Keratinocyte (primary cell): ENCODE measurements around the gene NAXD. TPM values are rescaled to one million over a fixed set of nuclear protein-coding genes. Genes with fewer than 3 reads are reported as not detected.

Experiments
- DNase-seq: peaks from one replicate; pipeline ENCODE4 v3.0.0-alpha.2; 2011; ENCODE audit warnings: low read depth, missing footprints, low spot score
- FAIRE-seq: peaks from 2 replicates; lab custom pipeline; 2011; peaks lifted over from hg19 to GRCh38; lab: Jason Lieb, UNC
- H2AFZ ChIP-seq: 2 replicates; pipeline ENCODE4 v1.6.0; 2012; ENCODE audit warnings: low read length, control low read depth, inconsistent platforms; ENCODE audit not compliant: control insufficient read depth
- H3K27ac ChIP-seq: 2 replicates; pipeline ENCODE4 v1.5.1; 2011; ENCODE audit warnings: low read length; ENCODE audit not compliant: control insufficient read depth, insufficient read depth
- H3K27me3 ChIP-seq: 3 replicates; pipeline ENCODE4 v1.6.0; 2011; ENCODE audit warnings: low read length; ENCODE audit not compliant: control insufficient read depth, insufficient read depth; ENCODE audit errors: extremely low read depth
- H3K36me3 ChIP-seq, 2 experiments: 2 replicates in 1 of 2; 3 replicates in 1 of 2; pipeline ENCODE4 v1.5.1; 2011; ENCODE audit warnings: low read length in 2 of 2, mild to moderate bottlenecking in 1 of 2; ENCODE audit not compliant: control insufficient read depth in 2 of 2, insufficient read depth in 2 of 2; ENCODE audit errors: extremely low read depth in 1 of 2
- H3K4me1 ChIP-seq: 3 replicates; pipeline ENCODE4 v1.5.1; 2011; ENCODE audit warnings: low read length; ENCODE audit not compliant: control insufficient read depth, insufficient read depth; ENCODE audit errors: extremely low read depth
- H3K4me2 ChIP-seq: 3 replicates; pipeline ENCODE4 v1.6.0; 2011; ENCODE audit warnings: low read depth, low read length; ENCODE audit not compliant: control insufficient read depth, insufficient read depth; ENCODE audit errors: extremely low read depth
- H3K4me3 ChIP-seq, 3 experiments: fragments of 200-600 bp in 1 of 3; sonication (generic) in 1 of 3; 2 replicates in 2 of 3; 3 replicates in 1 of 3; pipeline ENCODE4 v1.5.1; 2011 to 2016; ENCODE audit warnings: low read length in 3 of 3, mild to moderate bottlenecking in 3 of 3, control low read depth in 2 of 3, inconsistent platforms in 1 of 3, low read depth in 1 of 3, mixed read lengths in 1 of 3, mixed run types in 1 of 3, moderate library complexity in 1 of 3; ENCODE audit not compliant: control insufficient read depth in 2 of 3, insufficient read depth in 2 of 3; ENCODE audit errors: extremely low read depth in 1 of 3
- H3K79me2 ChIP-seq: 2 replicates; pipeline ENCODE4 v1.6.0; 2012; ENCODE audit warnings: low read length; ENCODE audit not compliant: control insufficient read depth, insufficient read depth
- H3K9ac ChIP-seq: 3 replicates; pipeline ENCODE4 v1.6.0; 2011; ENCODE audit warnings: low read length; ENCODE audit not compliant: control insufficient read depth, insufficient read depth; ENCODE audit errors: extremely low read depth
- H3K9me1 ChIP-seq: 3 replicates; pipeline ENCODE4 v1.6.0; 2011; ENCODE audit warnings: low read length; ENCODE audit not compliant: control insufficient read depth, insufficient read depth; ENCODE audit errors: extremely low read depth
- H3K9me3 ChIP-seq: 2 replicates; pipeline ENCODE4 v1.5.1; 2012; ENCODE audit warnings: low read depth, low read length; ENCODE audit not compliant: control insufficient read depth
- H4K20me1 ChIP-seq: 3 replicates; pipeline ENCODE4 v1.6.0; 2011; ENCODE audit warnings: low read length; ENCODE audit not compliant: control insufficient read depth, insufficient read depth; ENCODE audit errors: extremely low read depth
- EZH2 ChIP-seq: IDR thresholded peaks from one replicate; pipeline ENCODE4 v1.6.1; 2012; ENCODE audit warnings: inconsistent platforms, mild to moderate bottlenecking, low read length, moderate library complexity
- dilution Hi-C: fragments of 300-500 bp; cut with MboI; formaldehyde crosslinking; loops from one replicate; pipeline ENCODE4 v1.7.0; 2020; ENCODE audit warnings: low sequenced_read_pairs; ENCODE audit not compliant: extremely low pct_ligation_motif_present
- polyA plus RNA-seq, 5 experiments: library from polyadenylated mRNA; depleted of rRNA in 3 of 5; stranded (reverse) in 3 of 5; stranded (forward) in 1 of 5; unstranded in 1 of 5; fragments of >200 nt; gene quantifications; 1 replicate in 1 of 5; 2 replicates in 3 of 5; 3 replicates in 1 of 5; pipeline versions ENCODE4 v1.2.1 to v1.2.3, GENCODE V29; 2011 to 2012; ENCODE audit warnings: missing spikeins in 2 of 5, low read depth in 1 of 5, low replicate concordance in 1 of 5
- TF ChIP-seq, protein P1 (sequence below), 3 experiments: IDR thresholded peaks in 1 of 3; conservative IDR thresholded peaks in 1 of 3; optimal IDR thresholded peaks in 1 of 3; 2 replicates in 2 of 3; 3 replicates in 1 of 3; pipeline versions ENCODE3 to v1.5.1; 2011; ENCODE audit warnings: low read length in 3 of 3, mild to moderate bottlenecking in 3 of 3, moderate library complexity in 2 of 3, control low read depth in 1 of 3, inconsistent platforms in 1 of 3; ENCODE audit not compliant: insufficient read depth in 2 of 3; ENCODE audit errors: extremely low read depth in 1 of 3

Gene NAXD
- polyA plus RNA-seq, 1 donor (not counting 4 experiments of a cell fraction or from before 2014, with no cell fraction given), result 18.0 TPM

DNA sequence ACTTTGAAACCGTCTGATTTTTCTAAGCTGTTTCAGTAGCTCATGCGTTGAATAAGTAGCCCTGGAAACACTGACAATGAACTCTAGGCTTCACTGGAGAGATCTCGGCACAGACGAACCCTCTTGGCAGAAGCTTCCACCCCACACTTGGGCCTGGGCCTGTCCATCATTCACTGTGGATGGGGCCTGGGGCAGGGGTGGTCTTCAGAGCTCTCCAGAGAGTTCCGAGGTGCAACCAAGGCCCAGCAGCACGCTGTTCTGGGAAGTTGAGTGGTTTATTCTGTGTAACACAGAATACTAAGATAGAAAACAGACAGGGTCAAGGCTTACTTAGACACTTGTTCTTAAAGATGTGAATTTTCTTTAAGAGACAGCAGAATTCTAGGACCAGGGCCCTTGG lies 21.9 kb downstream of the NAXD start:
- Histone ChIP-seq H3K9me1 (peaks cover 2% of the 10 kb centered on the region), H2AFZ (no peak overlapping the region), H3K36me3 (peaks cover 38 to 60% of the 10 kb centered on the region in 2 experiments), H3K27me3 (no peaks in the 10 kb centered on the region), H4K20me1 (no peaks in the 10 kb centered on the region), H3K4me1 (no peaks in the 10 kb centered on the region), H3K4me2 (no peak overlapping the region), H3K79me2 (peaks cover 12% of the 10 kb centered on the region), H3K9ac (no peak overlapping the region), H3K9me3 (no peaks in the 10 kb centered on the region), H3K27ac (no peak overlapping the region), H3K4me3 (no peak overlapping the region)
- no peak for TF ChIP-seq EZH2
- TF ChIP-seq, protein P1, sequence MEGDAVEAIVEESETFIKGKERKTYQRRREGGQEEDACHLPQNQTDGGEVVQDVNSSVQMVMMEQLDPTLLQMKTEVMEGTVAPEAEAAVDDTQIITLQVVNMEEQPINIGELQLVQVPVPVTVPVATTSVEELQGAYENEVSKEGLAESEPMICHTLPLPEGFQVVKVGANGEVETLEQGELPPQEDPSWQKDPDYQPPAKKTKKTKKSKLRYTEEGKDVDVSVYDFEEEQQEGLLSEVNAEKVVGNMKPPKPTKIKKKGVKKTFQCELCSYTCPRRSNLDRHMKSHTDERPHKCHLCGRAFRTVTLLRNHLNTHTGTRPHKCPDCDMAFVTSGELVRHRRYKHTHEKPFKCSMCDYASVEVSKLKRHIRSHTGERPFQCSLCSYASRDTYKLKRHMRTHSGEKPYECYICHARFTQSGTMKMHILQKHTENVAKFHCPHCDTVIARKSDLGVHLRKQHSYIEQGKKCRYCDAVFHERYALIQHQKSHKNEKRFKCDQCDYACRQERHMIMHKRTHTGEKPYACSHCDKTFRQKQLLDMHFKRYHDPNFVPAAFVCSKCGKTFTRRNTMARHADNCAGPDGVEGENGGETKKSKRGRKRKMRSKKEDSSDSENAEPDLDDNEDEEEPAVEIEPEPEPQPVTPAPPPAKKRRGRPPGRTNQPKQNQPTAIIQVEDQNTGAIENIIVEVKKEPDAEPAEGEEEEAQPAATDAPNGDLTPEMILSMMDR (optimal IDR thresholded peaks at IDR 0.05 in 1 of 3, IDR thresholded peaks at IDR 0.05 in 1 of 3, conservative IDR thresholded peaks at IDR 0.05 in 1 of 3; ENCODE audit: extremely low read depth in 1 of 3, insufficient read depth in 2 of 3, low read length in 3 of 3), result no peak
- FAIRE-seq (no peak), DNase-seq (no peak)
- dilution Hi-C loops, result no loop called here

- no peak for DNase-seq
- H3K36me3 ChIP-seq, result peaks cover 40 to 60% of the 10 kb centered on the region in 2 experiments
Observed at GRCh38 chr13:110637747-110638146, 22.4 kb downstream of the NAXD start.

More at GRCh38 chr13:110637747-110638146, 22.4 kb downstream of the NAXD start:
- Histone ChIP-seq H3K4me1 (no peaks in the 10 kb centered on the region), H3K79me2 (peaks cover 12% of the 10 kb centered on the region), H3K27me3 (no peaks in the 10 kb centered on the region), H2AFZ (no peak overlapping the region), H3K27ac (no peak overlapping the region), H3K4me2 (no peak overlapping the region), H4K20me1 (no peaks in the 10 kb centered on the region), H3K9ac (no peak overlapping the region), H3K4me3 (no peak overlapping the region), H3K9me1 (peaks cover 2% of the 10 kb centered on the region), H3K9me3 (no peaks in the 10 kb centered on the region)
- no peak for FAIRE-seq
- dilution Hi-C loops, result no loop called here
- TF ChIP-seq EZH2, result no peak
- TF ChIP-seq, protein P1 (optimal IDR thresholded peaks at IDR 0.05 in 1 of 3, IDR thresholded peaks at IDR 0.05 in 1 of 3, conservative IDR thresholded peaks at IDR 0.05 in 1 of 3; ENCODE audit: extremely low read depth in 1 of 3, insufficient read depth in 2 of 3, low read length in 3 of 3), result no peak
